SK-N-SH treated with all-trans-retinoic acid at 6 μM for 48 hours (cell line): ENCODE data around the gene PACSIN2.

Experiments used
- ATAC-seq: fragments of 200-7000 bp; cut with Tn5 transposase; 3 replicates; pipeline ENCODE4 v1.9.1; 2020; ENCODE audit warnings: mild to moderate bottlenecking, moderate library complexity
- ARNTL ChIP-seq: fragments of 450-650 bp; formaldehyde crosslinking; IDR thresholded peaks from 2 replicates; pipeline ENCODE4 v1.5.0; 2020; ENCODE audit warnings: low read depth, mild to moderate bottlenecking, moderate library complexity, borderline replicate concordance
- BACH2 ChIP-seq: fragments of 250-450 bp; sonication (Bioruptor Pico); IDR thresholded peaks from 2 replicates; pipeline ENCODE4 v1.9.0; 2021; ENCODE audit warnings: mild to moderate bottlenecking, borderline replicate concordance
- CSDC2 ChIP-seq: fragments of 250-450 bp; sonication (Bioruptor Pico); IDR thresholded peaks from 2 replicates; pipeline ENCODE4 v1.5.0; 2020; ENCODE audit warnings: mild to moderate bottlenecking, moderate library complexity
- GLIS3 ChIP-seq: fragments of 250-450 bp; sonication (Bioruptor Pico); IDR thresholded peaks from 2 replicates; pipeline ENCODE4 v1.5.0; 2020; ENCODE audit warnings: mild to moderate bottlenecking, moderate library complexity
- ISL1 ChIP-seq: fragments of 250-450 bp; sonication (Bioruptor Pico); IDR thresholded peaks from 2 replicates; pipeline ENCODE4 v2.1.2; 2022; ENCODE audit warnings: mild to moderate bottlenecking, moderate library complexity
- OSR1 ChIP-seq: fragments of 250-450 bp; sonication (Bioruptor Pico); IDR thresholded peaks from 2 replicates; pipeline ENCODE4 v1.8.0; 2022; ENCODE audit warnings: moderate library complexity, mild to moderate bottlenecking, inconsistent platforms
- PATZ1 ChIP-seq: fragments of 250-450 bp; sonication (Bioruptor Pico); IDR thresholded peaks from 2 replicates; pipeline ENCODE4 v1.8.0; 2020; ENCODE audit warnings: mild to moderate bottlenecking, moderate library complexity, borderline replicate concordance
- PPARA ChIP-seq: fragments of 250-450 bp; sonication (Bioruptor Pico); IDR thresholded peaks from 2 replicates; pipeline ENCODE4 v1.5.0; 2020; ENCODE audit warnings: mild to moderate bottlenecking, borderline replicate concordance
- RARB ChIP-seq: fragments of 250-450 bp; sonication (Bioruptor Pico); IDR thresholded peaks from 2 replicates; pipeline ENCODE4 v1.8.0; 2021; ENCODE audit warnings: mild to moderate bottlenecking, moderate library complexity
- SNAI2 ChIP-seq: fragments of 250-450 bp; sonication (Bioruptor Pico); IDR thresholded peaks from 2 replicates; pipeline ENCODE4 v1.5.0; 2020; ENCODE audit warnings: mild to moderate bottlenecking, moderate library complexity
- TCF4 ChIP-seq: fragments of 250-450 bp; sonication (Bioruptor Pico); IDR thresholded peaks from 2 replicates; pipeline ENCODE4 v1.8.0; 2021; ENCODE audit warnings: mild to moderate bottlenecking, moderate library complexity, borderline replicate concordance
- TOX ChIP-seq: fragments of 250-450 bp; sonication (Bioruptor Pico); IDR thresholded peaks from 2 replicates; pipeline ENCODE4 v1.8.0; 2021; ENCODE audit warnings: mild to moderate bottlenecking, moderate library complexity, borderline replicate concordance
- ZC3H10 ChIP-seq: fragments of 250-450 bp; sonication (Bioruptor Pico); IDR thresholded peaks from 2 replicates; pipeline ENCODE4 v1.5.1; 2021; ENCODE audit warnings: mild to moderate bottlenecking, moderate library complexity
- ZFP3 ChIP-seq: fragments of 250-450 bp; sonication (Bioruptor Pico); IDR thresholded peaks from 2 replicates; pipeline ENCODE4 v1.5.0; 2020; ENCODE audit warnings: mild to moderate bottlenecking, moderate library complexity
- ZFP30 ChIP-seq: fragments of 450-650 bp; formaldehyde crosslinking; IDR thresholded peaks from 2 replicates; pipeline ENCODE4 v1.5.0; 2022; ENCODE audit warnings: mild to moderate bottlenecking, moderate library complexity
- ZNF565 ChIP-seq: fragments of 450-650 bp; formaldehyde crosslinking; conservative IDR thresholded peaks from 2 replicates; pipeline ENCODE4 v1.5.0; 2020; ENCODE audit warnings: low read depth, mild to moderate bottlenecking, moderate library complexity
- ZNF70 ChIP-seq: fragments of 450-650 bp; formaldehyde crosslinking; IDR thresholded peaks from 2 replicates; pipeline ENCODE4 v1.5.0; 2020; ENCODE audit warnings: mild to moderate bottlenecking, moderate library complexity
- TF ChIP-seq, protein P1 (sequence below): fragments of 250-450 bp; sonication (Bioruptor Pico); IDR thresholded peaks from 2 replicates; pipeline ENCODE4 v1.5.0; 2020; ENCODE audit warnings: mild to moderate bottlenecking, moderate library complexity
- TF ChIP-seq, protein P2 (sequence below): fragments of 250-450 bp; sonication (Bioruptor Pico); IDR thresholded peaks from 2 replicates; pipeline ENCODE4 v1.5.1; 2020; ENCODE audit warnings: low read depth, mild to moderate bottlenecking, moderate library complexity
- TF ChIP-seq, protein P3 (sequence below): fragments of 250-450 bp; sonication (Bioruptor Pico); IDR thresholded peaks from 2 replicates; pipeline ENCODE4 v1.5.1; 2021; ENCODE audit warnings: mild to moderate bottlenecking, moderate library complexity
- TF ChIP-seq, protein P4 (sequence below): fragments of 250-450 bp; sonication (Bioruptor Pico); IDR thresholded peaks from 2 replicates; pipeline ENCODE4 v1.8.0; 2021; ENCODE audit warnings: low read depth, mild to moderate bottlenecking, moderate library complexity, borderline replicate concordance

PACSIN2 gene

GRCh38 chr22:42993651-42994275, 21.2 kb downstream of the PACSIN2 start:
- TF ChIP-seq ZFP30 (CRISPR knock-in tag) (no peak), PATZ1 (CRISPR knock-in tag) (no peak), SNAI2 (CRISPR knock-in tag) (no peak), GLIS3 (CRISPR knock-in tag) (no peak), BACH2 (CRISPR knock-in tag) (no peak), ISL1 (CRISPR knock-in tag) (no peak), TOX (CRISPR knock-in tag) (no peak), PPARA (CRISPR knock-in tag) (no peak), ARNTL (CRISPR knock-in tag) (no peak), ZNF565 (CRISPR knock-in tag) (no peak), ZFP3 (CRISPR knock-in tag) (no peak), RARB (CRISPR knock-in tag) (no peak), ZNF70 (CRISPR knock-in tag) (no peak), ZC3H10 (CRISPR knock-in tag) (no peak), TCF4 (CRISPR knock-in tag) (no peak)
- TF ChIP-seq, protein P1, sequence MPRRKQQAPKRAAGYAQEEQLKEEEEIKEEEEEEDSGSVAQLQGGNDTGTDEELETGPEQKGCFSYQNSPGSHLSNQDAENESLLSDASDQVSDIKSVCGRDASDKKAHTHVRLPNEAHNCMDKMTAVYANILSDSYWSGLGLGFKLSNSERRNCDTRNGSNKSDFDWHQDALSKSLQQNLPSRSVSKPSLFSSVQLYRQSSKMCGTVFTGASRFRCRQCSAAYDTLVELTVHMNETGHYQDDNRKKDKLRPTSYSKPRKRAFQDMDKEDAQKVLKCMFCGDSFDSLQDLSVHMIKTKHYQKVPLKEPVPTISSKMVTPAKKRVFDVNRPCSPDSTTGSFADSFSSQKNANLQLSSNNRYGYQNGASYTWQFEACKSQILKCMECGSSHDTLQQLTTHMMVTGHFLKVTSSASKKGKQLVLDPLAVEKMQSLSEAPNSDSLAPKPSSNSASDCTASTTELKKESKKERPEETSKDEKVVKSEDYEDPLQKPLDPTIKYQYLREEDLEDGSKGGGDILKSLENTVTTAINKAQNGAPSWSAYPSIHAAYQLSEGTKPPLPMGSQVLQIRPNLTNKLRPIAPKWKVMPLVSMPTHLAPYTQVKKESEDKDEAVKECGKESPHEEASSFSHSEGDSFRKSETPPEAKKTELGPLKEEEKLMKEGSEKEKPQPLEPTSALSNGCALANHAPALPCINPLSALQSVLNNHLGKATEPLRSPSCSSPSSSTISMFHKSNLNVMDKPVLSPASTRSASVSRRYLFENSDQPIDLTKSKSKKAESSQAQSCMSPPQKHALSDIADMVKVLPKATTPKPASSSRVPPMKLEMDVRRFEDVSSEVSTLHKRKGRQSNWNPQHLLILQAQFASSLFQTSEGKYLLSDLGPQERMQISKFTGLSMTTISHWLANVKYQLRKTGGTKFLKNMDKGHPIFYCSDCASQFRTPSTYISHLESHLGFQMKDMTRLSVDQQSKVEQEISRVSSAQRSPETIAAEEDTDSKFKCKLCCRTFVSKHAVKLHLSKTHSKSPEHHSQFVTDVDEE, result no peak
- TF ChIP-seq, protein P2, sequence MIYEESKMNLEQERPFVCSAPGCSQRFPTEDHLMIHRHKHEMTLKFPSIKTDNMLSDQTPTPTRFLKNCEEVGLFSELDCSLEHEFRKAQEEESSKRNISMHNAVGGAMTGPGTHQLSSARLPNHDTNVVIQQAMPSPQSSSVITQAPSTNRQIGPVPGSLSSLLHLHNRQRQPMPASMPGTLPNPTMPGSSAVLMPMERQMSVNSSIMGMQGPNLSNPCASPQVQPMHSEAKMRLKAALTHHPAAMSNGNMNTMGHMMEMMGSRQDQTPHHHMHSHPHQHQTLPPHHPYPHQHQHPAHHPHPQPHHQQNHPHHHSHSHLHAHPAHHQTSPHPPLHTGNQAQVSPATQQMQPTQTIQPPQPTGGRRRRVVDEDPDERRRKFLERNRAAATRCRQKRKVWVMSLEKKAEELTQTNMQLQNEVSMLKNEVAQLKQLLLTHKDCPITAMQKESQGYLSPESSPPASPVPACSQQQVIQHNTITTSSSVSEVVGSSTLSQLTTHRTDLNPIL (CRISPR knock-in tag), result no peak
- ATAC-seq, result no peak

DNA sequence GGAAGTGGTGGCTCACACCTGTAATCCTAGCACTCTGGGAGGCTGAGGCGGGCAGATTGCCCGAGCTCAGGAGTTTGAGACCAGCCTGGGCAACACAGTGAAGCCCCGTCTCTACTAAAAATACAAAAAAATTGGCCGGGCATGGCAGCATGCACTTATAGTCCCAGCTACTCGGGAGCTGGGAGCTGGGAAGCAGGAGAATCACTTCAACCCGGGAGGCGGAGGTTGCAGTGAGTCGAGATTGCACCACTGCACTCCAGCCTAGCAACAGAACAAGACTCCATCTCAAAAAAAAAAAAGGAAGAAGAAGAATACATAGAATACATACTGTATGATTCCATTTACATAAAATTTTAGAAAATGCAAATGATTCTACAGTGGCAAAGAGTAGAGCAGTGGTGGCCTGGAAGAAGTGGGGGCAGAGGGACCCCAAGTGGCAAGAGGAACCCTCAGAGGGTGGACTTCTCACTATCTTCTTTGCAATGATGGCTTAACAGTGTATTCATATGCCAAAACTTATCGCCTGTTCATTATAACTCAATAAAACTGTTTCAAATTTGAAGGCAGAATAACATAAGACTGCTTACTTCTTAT, 22.0 kb downstream of the PACSIN2 start:
- no peak for TF ChIP-seq ARNTL (CRISPR knock-in tag)
- TF ChIP-seq BACH2 (CRISPR knock-in tag), result no peak
- no peak for TF ChIP-seq OSR1
- TF ChIP-seq CSDC2 (CRISPR knock-in tag), result no peak
- ATAC-seq, result no peak

GRCh38 chr22:42992092-42992491, 22.9 kb downstream of the PACSIN2 start:
- TF ChIP-seq ZFP3 (CRISPR knock-in tag) (no peak), PATZ1 (CRISPR knock-in tag) (no peak), OSR1 (no peak), ZNF70 (CRISPR knock-in tag) (no peak)
- TF ChIP-seq, all 23 proteins: peak for 0
- no peak for ATAC-seq

- peak; percentile 67 for ATAC-seq
- TF ChIP-seq ZFP30 (CRISPR knock-in tag), result no peak
- TF ChIP-seq, protein P3, sequence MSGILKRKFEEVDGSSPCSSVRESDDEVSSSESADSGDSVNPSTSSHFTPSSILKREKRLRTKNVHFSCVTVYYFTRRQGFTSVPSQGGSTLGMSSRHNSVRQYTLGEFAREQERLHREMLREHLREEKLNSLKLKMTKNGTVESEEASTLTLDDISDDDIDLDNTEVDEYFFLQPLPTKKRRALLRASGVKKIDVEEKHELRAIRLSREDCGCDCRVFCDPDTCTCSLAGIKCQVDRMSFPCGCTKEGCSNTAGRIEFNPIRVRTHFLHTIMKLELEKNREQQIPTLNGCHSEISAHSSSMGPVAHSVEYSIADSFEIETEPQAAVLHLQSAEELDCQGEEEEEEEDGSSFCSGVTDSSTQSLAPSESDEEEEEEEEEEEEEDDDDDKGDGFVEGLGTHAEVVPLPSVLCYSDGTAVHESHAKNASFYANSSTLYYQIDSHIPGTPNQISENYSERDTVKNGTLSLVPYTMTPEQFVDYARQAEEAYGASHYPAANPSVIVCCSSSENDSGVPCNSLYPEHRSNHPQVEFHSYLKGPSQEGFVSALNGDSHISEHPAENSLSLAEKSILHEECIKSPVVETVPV (CRISPR knock-in tag), result no peak
- no peak for TF ChIP-seq RARB (CRISPR knock-in tag)
- no peak for TF ChIP-seq ZNF70 (CRISPR knock-in tag)
- TF ChIP-seq OSR1, result no peak
- no peak for TF ChIP-seq PATZ1 (CRISPR knock-in tag)
- TF ChIP-seq GLIS3 (CRISPR knock-in tag), result no peak
- TF ChIP-seq, protein P4, sequence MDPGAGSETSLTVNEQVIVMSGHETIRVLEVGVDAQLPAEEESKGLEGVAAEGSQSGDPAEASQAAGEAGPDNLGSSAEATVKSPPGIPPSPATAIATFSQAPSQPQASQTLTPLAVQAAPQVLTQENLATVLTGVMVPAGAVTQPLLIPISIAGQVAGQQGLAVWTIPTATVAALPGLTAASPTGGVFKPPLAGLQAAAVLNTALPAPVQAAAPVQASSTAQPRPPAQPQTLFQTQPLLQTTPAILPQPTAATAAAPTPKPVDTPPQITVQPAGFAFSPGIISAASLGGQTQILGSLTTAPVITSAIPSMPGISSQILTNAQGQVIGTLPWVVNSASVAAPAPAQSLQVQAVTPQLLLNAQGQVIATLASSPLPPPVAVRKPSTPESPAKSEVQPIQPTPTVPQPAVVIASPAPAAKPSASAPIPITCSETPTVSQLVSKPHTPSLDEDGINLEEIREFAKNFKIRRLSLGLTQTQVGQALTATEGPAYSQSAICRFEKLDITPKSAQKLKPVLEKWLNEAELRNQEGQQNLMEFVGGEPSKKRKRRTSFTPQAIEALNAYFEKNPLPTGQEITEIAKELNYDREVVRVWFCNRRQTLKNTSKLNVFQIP (CRISPR knock-in tag), result no peak
These were observed 23.8 kb downstream of the PACSIN2 start for GRCh38 chr22:42991010-42991651.
